Peyer's patch (tissue), 4 donors: ENCODE data around the gene NR6A1. TPM values are rescaled to one million over a fixed set of nuclear protein-coding genes. Genes with fewer than 3 reads are reported as not detected.

Source experiments
- DNase-seq, 3 donors: peaks; one replicate each; pipeline ENCODE4 v3.0.0-alpha.2; 2017 to 2019
- H3K27ac ChIP-seq, 4 donors: fragments of 200-600 bp; sonication (generic); one replicate each; pipeline ENCODE4 v1.5.1; 2016 to 2019
- H3K27me3 ChIP-seq, 2 donors: fragments of 200-600 bp; sonication (generic); one replicate each; pipeline ENCODE4 v1.5.1; 2019
- H3K36me3 ChIP-seq, 3 donors: fragments of 200-600 bp; sonication (generic); one replicate each; pipeline ENCODE4 v1.5.1; 2016 to 2019
- H3K4me1 ChIP-seq, 4 donors: fragments of 200-600 bp; sonication (generic); one replicate each; pipeline ENCODE4 v1.5.1; 2016 to 2019
- H3K4me3 ChIP-seq, 4 donors: fragments of 200-600 bp; sonication (generic); 1 replicate in 3 of 4; 2 replicates in 1 of 4; pipeline ENCODE4 v1.5.1; 2016 to 2019; ENCODE audit warnings: mild to moderate bottlenecking in 1 of 4
- H3K9me3 ChIP-seq, 4 donors: fragments of 200-600 bp; sonication (generic); one replicate each; pipeline ENCODE4 v1.5.1; 2016 to 2019; ENCODE audit warnings: mild to moderate bottlenecking in 1 of 4
- POLR2A ChIP-seq, 2 donors: fragments of 450-650 bp; IDR thresholded peaks; one replicate each; pipeline ENCODE4 v1.5.1; 2017; ENCODE audit warnings: antibody characterized with exemption in 2 of 2, mild to moderate bottlenecking in 2 of 2, moderate library complexity in 2 of 2
- total RNA-seq, 4 donors: library from RNA; depleted of rRNA; stranded (reverse); fragments of >200 nt; gene quantifications; one replicate each; pipeline ENCODE4 v1.1.0, GENCODE V29; 2016
- TF ChIP-seq, protein P1 (sequence below), 6 experiments: fragments of 450-650 bp in 4 of 6; fragments of 200-600 bp in 2 of 6; sonication (generic) in 1 of 6; IDR thresholded peaks; one replicate each; pipeline ENCODE4 v1.5.1; 2017 to 2019; ENCODE audit warnings: antibody characterized with exemption in 6 of 6, mild to moderate bottlenecking in 3 of 6, moderate library complexity in 1 of 6

The NR6A1 gene
- total RNA-seq, 4 donors from 2014 or later = 10.7 to 43.0 (median 28.1) TPM

- no peak overlapping the region for H3K27ac ChIP-seq
- no peaks in the 10 kb centered on the region for H3K9me3 ChIP-seq
- no peaks in the 10 kb centered on the region for H3K4me1 ChIP-seq
- H3K27me3 ChIP-seq = no peaks in the 10 kb centered on the region
- H3K36me3 ChIP-seq = no peaks in the 10 kb centered on the region
- no peak overlapping the region for H3K4me3 ChIP-seq
- no peak for TF ChIP-seq POLR2A (IDR thresholded peaks at IDR 0.05)
- TF ChIP-seq, protein P1, sequence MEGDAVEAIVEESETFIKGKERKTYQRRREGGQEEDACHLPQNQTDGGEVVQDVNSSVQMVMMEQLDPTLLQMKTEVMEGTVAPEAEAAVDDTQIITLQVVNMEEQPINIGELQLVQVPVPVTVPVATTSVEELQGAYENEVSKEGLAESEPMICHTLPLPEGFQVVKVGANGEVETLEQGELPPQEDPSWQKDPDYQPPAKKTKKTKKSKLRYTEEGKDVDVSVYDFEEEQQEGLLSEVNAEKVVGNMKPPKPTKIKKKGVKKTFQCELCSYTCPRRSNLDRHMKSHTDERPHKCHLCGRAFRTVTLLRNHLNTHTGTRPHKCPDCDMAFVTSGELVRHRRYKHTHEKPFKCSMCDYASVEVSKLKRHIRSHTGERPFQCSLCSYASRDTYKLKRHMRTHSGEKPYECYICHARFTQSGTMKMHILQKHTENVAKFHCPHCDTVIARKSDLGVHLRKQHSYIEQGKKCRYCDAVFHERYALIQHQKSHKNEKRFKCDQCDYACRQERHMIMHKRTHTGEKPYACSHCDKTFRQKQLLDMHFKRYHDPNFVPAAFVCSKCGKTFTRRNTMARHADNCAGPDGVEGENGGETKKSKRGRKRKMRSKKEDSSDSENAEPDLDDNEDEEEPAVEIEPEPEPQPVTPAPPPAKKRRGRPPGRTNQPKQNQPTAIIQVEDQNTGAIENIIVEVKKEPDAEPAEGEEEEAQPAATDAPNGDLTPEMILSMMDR (IDR thresholded peaks at IDR 0.05) = no peak
- DNase-seq = no peak
Observed at GRCh38 chr9:124749284-124749683, 21.8 kb downstream of the NR6A1 start.

GRCh38 chr9:124747065-124747464 is 24.0 kb downstream of the NR6A1 start:
- Histone ChIP-seq H3K4me1 (peaks cover 0 to 4% (median 0%) of the 10 kb centered on the region in 4 donors), H3K27ac (no peak overlapping the region), H3K36me3 (no peaks in the 10 kb centered on the region), H3K9me3 (no peaks in the 10 kb centered on the region), H3K27me3 (no peaks in the 10 kb centered on the region), H3K4me3 (no peak overlapping the region)
- TF ChIP-seq POLR2A (IDR thresholded peaks at IDR 0.05) = no peak
- TF ChIP-seq, protein P1 (IDR thresholded peaks at IDR 0.05) = no peak
- DNase-seq = no peak

GRCh38 chr9:124743686-124744348 is 27.3 kb downstream of the NR6A1 start:
- Histone ChIP-seq H3K36me3 (no peaks in the 10 kb centered on the region), H3K27ac (no peak overlapping the region), H3K4me3 (no peak overlapping the region), H3K4me1 (peaks cover 0 to 4% (median 0%) of the 10 kb centered on the region in 4 donors), H3K27me3 (no peaks in the 10 kb centered on the region), H3K9me3 (no peaks in the 10 kb centered on the region)
- TF ChIP-seq, protein P1 (IDR thresholded peaks at IDR 0.05) = no peak
- no peak for TF ChIP-seq POLR2A (IDR thresholded peaks at IDR 0.05)
- no peak for DNase-seq

DNA sequence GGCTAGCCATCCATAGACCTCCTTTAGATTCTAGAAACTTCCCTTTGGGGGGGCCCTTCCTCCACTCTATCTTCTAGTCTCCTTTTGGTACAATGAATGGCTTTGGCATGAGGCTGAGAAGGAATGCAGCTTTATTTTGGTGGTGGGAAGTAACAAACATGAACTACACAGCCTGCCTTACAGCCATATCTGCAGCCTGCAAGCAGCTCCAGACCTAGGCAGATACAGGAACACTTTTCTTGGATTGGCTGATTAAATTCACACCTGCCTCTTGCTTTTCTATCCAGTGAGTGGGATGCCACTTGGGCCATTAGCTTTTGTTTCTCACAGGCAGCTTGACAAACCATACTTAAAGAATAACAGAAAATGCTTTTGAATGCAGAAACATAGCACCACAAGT is 28.2 kb downstream of the NR6A1 start:
- no peak overlapping the region for H3K27ac ChIP-seq
- no peak for DNase-seq
- no peaks in the 10 kb centered on the region for H3K36me3 ChIP-seq
- TF ChIP-seq, protein P1 (IDR thresholded peaks at IDR 0.05) = no peak
- no peak for TF ChIP-seq POLR2A (IDR thresholded peaks at IDR 0.05)
- H3K4me3 ChIP-seq = no peak overlapping the region
- H3K4me1 ChIP-seq = peaks cover 0 to 4% (median 0%) of the 10 kb centered on the region in 4 donors
- no peaks in the 10 kb centered on the region for H3K27me3 ChIP-seq
- H3K9me3 ChIP-seq = no peaks in the 10 kb centered on the region

GRCh38 chr9:124741662-124742061 is 29.4 kb downstream of the NR6A1 start:
- no peak overlapping the region for H3K4me3 ChIP-seq
- no peaks in the 10 kb centered on the region for H3K36me3 ChIP-seq
- H3K27me3 ChIP-seq = no peaks in the 10 kb centered on the region
- TF ChIP-seq, protein P1 (IDR thresholded peaks at IDR 0.05) = no peak
- no peak for TF ChIP-seq POLR2A (IDR thresholded peaks at IDR 0.05)
- no peak for DNase-seq
- H3K4me1 ChIP-seq = peaks cover 0 to 4% (median 0%) of the 10 kb centered on the region in 4 donors
- H3K9me3 ChIP-seq = no peaks in the 10 kb centered on the region
- no peak overlapping the region for H3K27ac ChIP-seq
